ENCODE measurements around the gene FZD4. TPM values are rescaled to one million over a fixed set of nuclear protein-coding genes. Genes with fewer than 3 reads are reported as not detected.

FZD4 gene
- total and polyA plus RNA-seq, 2 donors (not counting 3 experiments of a cell fraction or from before 2014, with no cell fraction given): 56.6 to 112 TPM

DNA sequence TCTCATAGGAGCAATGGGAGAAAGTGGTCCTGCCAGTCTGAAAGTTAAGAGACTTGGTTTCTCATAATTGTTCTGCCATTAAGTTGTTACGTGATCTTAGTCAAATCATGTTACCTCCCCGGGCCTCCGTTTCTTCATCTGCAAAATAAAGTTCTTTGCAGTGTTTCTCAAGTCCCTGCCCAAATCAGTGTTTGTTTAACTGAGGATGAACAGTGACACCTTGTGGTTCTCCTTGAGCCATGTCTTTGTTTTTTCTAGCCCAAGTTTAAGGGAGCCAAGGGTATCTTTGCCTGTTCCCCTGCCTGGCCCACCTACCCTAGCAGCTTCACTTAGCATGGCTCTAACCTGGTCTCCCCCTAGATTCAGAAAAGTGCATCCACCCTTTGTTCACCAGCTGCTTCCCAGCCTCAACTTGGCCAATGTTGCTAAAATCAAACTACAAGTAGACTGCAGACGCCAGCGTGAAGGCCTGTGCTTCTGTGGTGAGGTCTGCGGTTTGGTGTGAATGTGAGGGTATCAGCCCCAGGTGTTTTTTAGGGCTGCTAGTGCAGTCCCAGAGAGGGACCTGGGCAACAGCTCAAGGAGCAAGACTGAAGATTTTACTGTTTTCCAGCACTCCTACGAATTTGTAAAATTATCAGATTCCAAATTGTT is 35.5 kb downstream of the FZD4 start:
- Histone ChIP-seq H3K27ac (ENCODE audit: insufficient read depth, low read depth, low read length) (peak overlapping the region; percentile 100), H4K20me1 (replicated peaks; ENCODE audit: control insufficient read depth, extremely low read depth, insufficient read depth, low read length) (no peaks in the 10 kb centered on the region), H3K4me2 (ENCODE audit: insufficient read depth, low read length) (peak overlapping the region; percentile 61), H3K27me3 (ENCODE audit: control insufficient read depth in 2 of 2, insufficient read depth in 2 of 2, low read length in 2 of 2) (no peaks in the 10 kb centered on the region), H3K4me1 (ENCODE audit: control insufficient read depth, extremely low read depth, insufficient read depth, low read length) (peaks cover 48% of the 10 kb centered on the region), H3K79me2 (ENCODE audit: control insufficient read depth, insufficient read depth, low read length) (peaks cover 4% of the 10 kb centered on the region), H2AFZ (ENCODE audit: low read depth, low read length) (peak overlapping the region; percentile 66), H3K9ac (replicated peaks; ENCODE audit: extremely low read depth, insufficient read depth, low read length) (peak overlapping the region; percentile 71), H3K9me3 (replicated peaks; ENCODE audit: control insufficient read depth, insufficient read depth, low read length) (no peaks in the 10 kb centered on the region), H3K36me3 (ENCODE audit: control insufficient read depth in 2 of 2, extremely low read depth in 1 of 2, insufficient read depth in 2 of 2, low read length in 2 of 2) (no peaks in the 10 kb centered on the region), H3K9me1 (replicated peaks; ENCODE audit: control insufficient read depth, extremely low read depth, insufficient read depth, low read length) (no peaks in the 10 kb centered on the region), H3K4me3 (replicated peaks in 1 of 3; ENCODE audit: insufficient read depth in 1 of 3, low read depth in 1 of 3, low read length in 3 of 3) (no peak overlapping the region)
- POLR2A ChIA-PET: no interaction called here
- CTCF ChIA-PET: interaction anchor here (1.0 to 6.5 kb wide), 6 partner anchors 19 to 463 kb away, joined by 3 to 79 read pairs (median 10); no protein-coding TSS in a partner anchor
- intact Hi-C loops (cut with micrococcal nuclease): loop anchor here (1.0 to 5.0 kb wide), 9 partner anchors 49 to 558 kb away; partner anchors contain the start of gene PRSS23
- TF ChIP-seq FOS (IDR thresholded peaks at IDR 0.05; ENCODE audit: borderline replicate concordance, insufficient read depth, low read length) (no peak), JUN (IDR thresholded peaks at IDR 0.05; ENCODE audit: borderline replicate concordance, insufficient read depth, insufficient read length, low read depth) (no peak), GATA2 (IDR thresholded peaks at IDR 0.05; ENCODE audit: insufficient read depth, insufficient read length, low read depth, low read length) (no peak), EZH2 (IDR thresholded peaks at IDR 0.05; ENCODE audit: borderline replicate concordance, low read depth, low read length, severe bottlenecking) (no peak), CTCF (IDR thresholded peaks at IDR 0.05; ENCODE audit: extremely low read depth in 1 of 2, insufficient read depth in 1 of 2, low read depth in 1 of 2, low read length in 2 of 2) (peak; percentile 60), MYC (IDR thresholded peaks at IDR 0.05; ENCODE audit: low read depth, low read length) (no peak)
- TF ChIP-seq, protein P1, sequence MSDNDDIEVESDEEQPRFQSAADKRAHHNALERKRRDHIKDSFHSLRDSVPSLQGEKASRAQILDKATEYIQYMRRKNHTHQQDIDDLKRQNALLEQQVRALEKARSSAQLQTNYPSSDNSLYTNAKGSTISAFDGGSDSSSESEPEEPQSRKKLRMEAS (IDR thresholded peaks at IDR 0.05; ENCODE audit: insufficient read depth, insufficient read length): no peak
- dilution Hi-C loops (cut with MboI; ENCODE audit: extremely low pct_ligation_motif_present, low sequenced_read_pairs): no loop called here
- FAIRE-seq: peak; percentile 28
- BruUV-seq (replicated peaks): no TSS peak
- DNase-seq (ENCODE audit: low read depth, low spot score): peak; percentile 88
